Neural progenitor cell (in vitro differentiated cells): ENCODE measurements around the gene HNRNPA2B1.

ENCODE experiments used
- CTCF ChIP-seq: fragments of 200-600 bp; sonication (generic); IDR thresholded peaks from 2 replicates; pipeline ENCODE4 v1.5.1; 2017; ENCODE audit warnings: antibody characterized with exemption, mild to moderate bottlenecking
- EZH2 ChIP-seq: fragments of 200-600 bp; sonication (generic); IDR thresholded peaks from 2 replicates; pipeline ENCODE4 v1.6.1; 2017; ENCODE audit warnings: antibody characterized with exemption, mild to moderate bottlenecking, moderate library complexity
- EZH2phosphoT487 ChIP-seq: fragments of 200-600 bp; sonication (generic); IDR thresholded peaks from 2 replicates; pipeline ENCODE4 v1.6.1; 2017; ENCODE audit warnings: antibody characterized with exemption

GRCh38 chr7:26198781-26199169 lies 1.8 kb downstream of the HNRNPA2B1 start:
- TF ChIP-seq EZH2: no peak
- no peak for TF ChIP-seq CTCF
- TF ChIP-seq EZH2phosphoT487: no peak
